ENCODE results near the gene ANGPT4. TPM values are rescaled to one million over a fixed set of nuclear protein-coding genes. Genes with fewer than 3 reads are reported as not detected.

ANGPT4 gene
- total RNA-seq, 2 donors from 2014 or later: 0.05 TPM; not detected in 1

- Histone ChIP-seq H3K27me3 (no peaks in the 10 kb centered on the region), H3K36me3 (no peaks in the 10 kb centered on the region), H3K4me3 (no peak overlapping the region), H3K4me1 (no peaks in the 10 kb centered on the region), H3K27ac (no peak overlapping the region), H3K9ac (ENCODE audit: low read depth in 2 of 2, low read length in 2 of 2) (no peak overlapping the region), H3K9me3 (no peaks in the 10 kb centered on the region)
- no peak for DNase-seq
- intact Hi-C loops (cut with DNase I): no loop called here
- TF ChIP-seq, protein P1, sequence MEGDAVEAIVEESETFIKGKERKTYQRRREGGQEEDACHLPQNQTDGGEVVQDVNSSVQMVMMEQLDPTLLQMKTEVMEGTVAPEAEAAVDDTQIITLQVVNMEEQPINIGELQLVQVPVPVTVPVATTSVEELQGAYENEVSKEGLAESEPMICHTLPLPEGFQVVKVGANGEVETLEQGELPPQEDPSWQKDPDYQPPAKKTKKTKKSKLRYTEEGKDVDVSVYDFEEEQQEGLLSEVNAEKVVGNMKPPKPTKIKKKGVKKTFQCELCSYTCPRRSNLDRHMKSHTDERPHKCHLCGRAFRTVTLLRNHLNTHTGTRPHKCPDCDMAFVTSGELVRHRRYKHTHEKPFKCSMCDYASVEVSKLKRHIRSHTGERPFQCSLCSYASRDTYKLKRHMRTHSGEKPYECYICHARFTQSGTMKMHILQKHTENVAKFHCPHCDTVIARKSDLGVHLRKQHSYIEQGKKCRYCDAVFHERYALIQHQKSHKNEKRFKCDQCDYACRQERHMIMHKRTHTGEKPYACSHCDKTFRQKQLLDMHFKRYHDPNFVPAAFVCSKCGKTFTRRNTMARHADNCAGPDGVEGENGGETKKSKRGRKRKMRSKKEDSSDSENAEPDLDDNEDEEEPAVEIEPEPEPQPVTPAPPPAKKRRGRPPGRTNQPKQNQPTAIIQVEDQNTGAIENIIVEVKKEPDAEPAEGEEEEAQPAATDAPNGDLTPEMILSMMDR (IDR thresholded peaks at IDR 0.05): no peak
Measured at GRCh38 chr20:940926-941325, 24.8 kb upstream of the ANGPT4 start.

GRCh38 chr20:939606-940005 lies 23.5 kb upstream of the ANGPT4 start:
- intact Hi-C loops (cut with DNase I): no loop called here
- no peak for DNase-seq
- H3K9me3 ChIP-seq: no peaks in the 10 kb centered on the region
- H3K36me3 ChIP-seq: no peaks in the 10 kb centered on the region
- H3K27me3 ChIP-seq: no peaks in the 10 kb centered on the region
- H3K4me1 ChIP-seq: no peaks in the 10 kb centered on the region
- H3K27ac ChIP-seq: no peak overlapping the region
- H3K4me3 ChIP-seq: no peak overlapping the region
- no peak overlapping the region for H3K9ac ChIP-seq (ENCODE audit: low read depth in 2 of 2, low read length in 2 of 2)
- TF ChIP-seq, protein P1 (IDR thresholded peaks at IDR 0.05): no peak

- Histone ChIP-seq H3K27ac (no peak overlapping the region), H3K9ac (ENCODE audit: low read depth in 2 of 2, low read length in 2 of 2) (no peak overlapping the region), H3K27me3 (no peaks in the 10 kb centered on the region), H3K36me3 (no peaks in the 10 kb centered on the region), H3K4me1 (no peaks in the 10 kb centered on the region), H3K9me3 (no peaks in the 10 kb centered on the region), H3K4me3 (no peak overlapping the region)
- TF ChIP-seq, protein P1 (IDR thresholded peaks at IDR 0.05): no peak
- intact Hi-C loops (cut with DNase I): no loop called here
- no peak for DNase-seq
Measured at GRCh38 chr20:934186-934840, 18.2 kb upstream of the ANGPT4 start.

- Histone ChIP-seq H3K9ac (ENCODE audit: low read depth in 2 of 2, low read length in 2 of 2) (no peak overlapping the region), H3K9me3 (no peaks in the 10 kb centered on the region), H3K27ac (no peak overlapping the region), H3K4me1 (no peaks in the 10 kb centered on the region), H3K27me3 (no peaks in the 10 kb centered on the region), H3K4me3 (no peak overlapping the region), H3K36me3 (no peaks in the 10 kb centered on the region)
- intact Hi-C loops (cut with DNase I): no loop called here
- TF ChIP-seq, protein P1 (IDR thresholded peaks at IDR 0.05): no peak
- DNase-seq: no peak
Measured at GRCh38 chr20:933029-933428, 16.9 kb upstream of the ANGPT4 start.

DNA sequence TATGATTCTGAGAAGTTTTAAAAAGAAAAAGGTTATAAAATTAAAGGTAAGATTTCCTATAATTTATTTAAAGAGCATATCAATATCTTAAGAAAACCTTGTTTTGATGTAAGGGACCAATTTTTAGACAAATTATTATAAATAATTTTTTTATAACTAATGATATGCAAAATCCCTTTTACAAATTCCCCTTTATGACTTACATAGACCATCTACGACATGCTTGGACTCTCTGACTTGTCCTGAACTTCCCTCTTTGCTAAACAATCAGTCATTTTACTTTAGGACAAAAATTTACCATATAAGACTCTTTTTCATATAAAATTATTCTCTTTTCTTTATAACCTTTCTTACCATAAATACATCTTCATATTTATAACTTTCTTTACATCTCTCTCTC lies 15.3 kb upstream of the ANGPT4 start:
- TF ChIP-seq, protein P1 (IDR thresholded peaks at IDR 0.05): no peak
- Histone ChIP-seq H3K27ac (no peak overlapping the region), H3K27me3 (no peaks in the 10 kb centered on the region), H3K9ac (ENCODE audit: low read depth in 2 of 2, low read length in 2 of 2) (no peak overlapping the region), H3K36me3 (no peaks in the 10 kb centered on the region), H3K4me1 (no peaks in the 10 kb centered on the region), H3K4me3 (no peak overlapping the region), H3K9me3 (no peaks in the 10 kb centered on the region)
- DNase-seq: no peak
- intact Hi-C loops (cut with DNase I): no loop called here

All from colonic mucosa (tissue), 4 donors.